Liver (tissue), 9 donors: ENCODE results near the gene CNIH3. TPM values are rescaled to one million over a fixed set of nuclear protein-coding genes. Genes with fewer than 3 reads are reported as not detected.

Experiments used
- DNase-seq: peaks from one replicate; pipeline ENCODE4 v3.0.0-alpha.2; 2017; ENCODE audit warnings: low spot score
- H3K27ac ChIP-seq, 2 donors: one replicate each; pipeline ENCODE4 v1.7.0; 2013; ENCODE audit warnings: inconsistent platforms in 2 of 2, low read length in 2 of 2, control low read depth in 1 of 2, low read depth in 1 of 2, mild to moderate bottlenecking in 1 of 2
- H3K27me3 ChIP-seq, 4 donors: one replicate each; pipeline versions ENCODE4 v1.6.1 to v1.7.0; 2013; ENCODE audit warnings: low read length in 3 of 4, inconsistent platforms in 1 of 4, mild to moderate bottlenecking in 1 of 4, moderate library complexity in 1 of 4; ENCODE audit not compliant: control insufficient read depth in 4 of 4, insufficient read depth in 4 of 4
- H3K36me3 ChIP-seq, 4 donors: one replicate each; pipeline versions ENCODE4 v1.6.1 to v1.7.0; 2013; ENCODE audit warnings: low read length in 3 of 4, mild to moderate bottlenecking in 3 of 4, low read depth in 1 of 4, moderate library complexity in 1 of 4; ENCODE audit not compliant: control insufficient read depth in 4 of 4, insufficient read depth in 3 of 4
- H3K4me1 ChIP-seq, 4 donors: one replicate each; pipeline versions ENCODE4 v1.6.1 to v1.7.0; 2013; ENCODE audit warnings: low read length in 3 of 4, mild to moderate bottlenecking in 3 of 4, moderate library complexity in 1 of 4; ENCODE audit not compliant: control insufficient read depth in 4 of 4, insufficient read depth in 4 of 4
- H3K4me3 ChIP-seq, 3 donors: one replicate each; pipeline versions ENCODE4 v1.6.1 to v1.7.0; 2013; ENCODE audit warnings: low read length in 3 of 3, control low read depth in 1 of 3, low read depth in 1 of 3, mild to moderate bottlenecking in 1 of 3
- H3K9ac ChIP-seq, 2 donors: one replicate each; pipeline ENCODE4 v1.7.0; 2013; ENCODE audit warnings: low read length in 2 of 2, mild to moderate bottlenecking in 2 of 2, moderate library complexity in 2 of 2, control low read depth in 1 of 2, low read depth in 1 of 2
- H3K9me3 ChIP-seq, 4 donors: one replicate each; pipeline versions ENCODE4 v1.6.1 to v1.7.0; 2013; ENCODE audit warnings: low read length in 3 of 4; ENCODE audit not compliant: control insufficient read depth in 4 of 4
- EGR1 ChIP-seq, 2 donors: IDR thresholded peaks; 2 replicates each; pipeline ENCODE4 v1.6.1; 2016 to 2018; ENCODE audit warnings: antibody characterized with exemption in 2 of 2, low read depth in 2 of 2
- FOXA1 ChIP-seq: IDR thresholded peaks from 2 replicates; pipeline ENCODE4 v1.6.1; 2016; ENCODE audit warnings: antibody characterized with exemption
- FOXA2 ChIP-seq: IDR thresholded peaks from 2 replicates; pipeline ENCODE4 v1.6.1; 2016; ENCODE audit warnings: antibody characterized with exemption
- GABPA ChIP-seq, 2 donors: IDR thresholded peaks in 1 of 2; conservative IDR thresholded peaks in 1 of 2; 2 replicates each; pipeline ENCODE4 v1.6.1; 2016; ENCODE audit warnings: antibody characterized with exemption in 2 of 2, mild to moderate bottlenecking in 1 of 2, moderate library complexity in 1 of 2
- HNF4A ChIP-seq, 2 donors: conservative IDR thresholded peaks; 2 replicates each; pipeline ENCODE4 v1.6.1; 2016; ENCODE audit warnings: antibody characterized with exemption in 2 of 2, mild to moderate bottlenecking in 2 of 2
- HNF4G ChIP-seq: IDR thresholded peaks from 2 replicates; pipeline ENCODE4 v1.6.1; 2016; ENCODE audit warnings: antibody characterized with exemption
- JUND ChIP-seq, 2 donors: IDR thresholded peaks; 2 replicates each; pipeline ENCODE4 v1.6.1; 2016; ENCODE audit warnings: antibody characterized with exemption in 2 of 2
- NR2F2 ChIP-seq: IDR thresholded peaks from 2 replicates; pipeline ENCODE4 v1.6.1; 2016; ENCODE audit warnings: antibody characterized with exemption
- RAD21 ChIP-seq, 2 donors: IDR thresholded peaks; 2 replicates each; pipeline ENCODE4 v1.6.1; 2016; ENCODE audit warnings: antibody characterized with exemption in 2 of 2, mild to moderate bottlenecking in 2 of 2
- RXRA ChIP-seq, 2 donors: IDR thresholded peaks; 2 replicates each; pipeline ENCODE4 v1.6.1; 2017 to 2018; ENCODE audit warnings: antibody characterized with exemption in 2 of 2, mild to moderate bottlenecking in 1 of 2
- SP1 ChIP-seq: IDR thresholded peaks from 2 replicates; pipeline ENCODE4 v1.6.1; 2018; ENCODE audit warnings: antibody characterized with exemption, mild to moderate bottlenecking
- TAF1 ChIP-seq: conservative IDR thresholded peaks from 2 replicates; pipeline ENCODE4 v1.6.1; 2016; ENCODE audit warnings: antibody characterized with exemption, mild to moderate bottlenecking
- YY1 ChIP-seq: IDR thresholded peaks from 2 replicates; pipeline ENCODE4 v1.6.1; 2016; ENCODE audit warnings: antibody characterized with exemption, mild to moderate bottlenecking
- WGBS: extraction: QIAGEN DNeasy Blood & Tissue Kit; methylation state at CpG from one replicate; pipeline ENCODE4 v1.1.7; 2013; 5-methylcytosine and 5-hydroxymethylcytosine counted together
- polyA plus RNA-seq, 2 donors: library from polyadenylated mRNA; stranded (reverse) in 1 of 2; unstranded in 1 of 2; fragments of 200-250 nt in 1 of 2; fragments of >200 nt in 1 of 2; fragmentation: Nextera tagmentation in 1 of 2; extraction: Ambion mirVana in 1 of 2; gene quantifications; one replicate each; pipeline versions ENCODE4 v1.2.1 to v1.2.3, GENCODE V29; 2013 to 2015
- total RNA-seq, 2 donors: library from RNA; depleted of rRNA; stranded (reverse); fragments of >200 nt; gene quantifications; one replicate each; pipeline ENCODE4 v1.2.3, GENCODE V29; 2014
- TF ChIP-seq, protein P1 (sequence below): IDR thresholded peaks from 2 replicates; pipeline ENCODE4 v1.6.1; 2016; ENCODE audit warnings: antibody characterized with exemption, mild to moderate bottlenecking
- TF ChIP-seq, protein P2 (sequence below): IDR thresholded peaks from 2 replicates; pipeline ENCODE4 v1.6.1; 2016; ENCODE audit warnings: antibody characterized with exemption
- TF ChIP-seq, protein P3 (sequence below): IDR thresholded peaks from 2 replicates; pipeline ENCODE4 v1.6.1; 2016; ENCODE audit warnings: antibody characterized with exemption
- TF ChIP-seq, protein P4 (sequence below): IDR thresholded peaks from 2 replicates; pipeline ENCODE4 v1.6.1; 2016; ENCODE audit warnings: antibody characterized with exemption
- TF ChIP-seq, protein P5 (sequence below): fragments of 150-350 bp; IDR thresholded peaks from 2 replicates; pipeline ENCODE4 v1.5.1; 2017; ENCODE audit warnings: improper control_type of control experiment, low read depth, low read length; ENCODE audit not compliant: missing input control
- donor health status: healthy.
- donor health status: healthy.
- donor health status: healthy.
- donor health status: healthy.
- donor health status: healthy.

Gene CNIH3
- total and polyA plus RNA-seq, 4 donors: 0.39 to 1.0 (median 0.93) TPM

DNA sequence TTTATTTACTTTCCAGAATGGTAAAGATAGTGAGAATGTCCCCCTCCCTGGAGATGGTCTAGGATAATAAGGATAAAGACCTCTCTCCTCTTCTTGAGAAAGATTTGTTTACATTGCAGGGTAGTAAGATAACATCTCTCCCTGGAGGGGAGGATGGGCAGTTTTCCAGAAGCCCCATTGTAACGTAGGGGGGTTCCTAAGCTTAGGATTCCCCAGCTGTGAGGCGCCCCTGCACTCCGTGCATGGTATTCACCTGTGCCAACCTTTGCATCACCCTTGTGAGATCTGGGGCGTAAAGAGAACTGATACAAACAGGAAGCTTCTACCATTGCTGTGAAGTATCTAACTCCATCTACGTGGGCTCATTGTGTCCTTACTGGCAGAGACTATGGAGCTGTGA, 164.6 kb downstream of the CNIH3 start (continued):
- TF ChIP-seq, protein P1, sequence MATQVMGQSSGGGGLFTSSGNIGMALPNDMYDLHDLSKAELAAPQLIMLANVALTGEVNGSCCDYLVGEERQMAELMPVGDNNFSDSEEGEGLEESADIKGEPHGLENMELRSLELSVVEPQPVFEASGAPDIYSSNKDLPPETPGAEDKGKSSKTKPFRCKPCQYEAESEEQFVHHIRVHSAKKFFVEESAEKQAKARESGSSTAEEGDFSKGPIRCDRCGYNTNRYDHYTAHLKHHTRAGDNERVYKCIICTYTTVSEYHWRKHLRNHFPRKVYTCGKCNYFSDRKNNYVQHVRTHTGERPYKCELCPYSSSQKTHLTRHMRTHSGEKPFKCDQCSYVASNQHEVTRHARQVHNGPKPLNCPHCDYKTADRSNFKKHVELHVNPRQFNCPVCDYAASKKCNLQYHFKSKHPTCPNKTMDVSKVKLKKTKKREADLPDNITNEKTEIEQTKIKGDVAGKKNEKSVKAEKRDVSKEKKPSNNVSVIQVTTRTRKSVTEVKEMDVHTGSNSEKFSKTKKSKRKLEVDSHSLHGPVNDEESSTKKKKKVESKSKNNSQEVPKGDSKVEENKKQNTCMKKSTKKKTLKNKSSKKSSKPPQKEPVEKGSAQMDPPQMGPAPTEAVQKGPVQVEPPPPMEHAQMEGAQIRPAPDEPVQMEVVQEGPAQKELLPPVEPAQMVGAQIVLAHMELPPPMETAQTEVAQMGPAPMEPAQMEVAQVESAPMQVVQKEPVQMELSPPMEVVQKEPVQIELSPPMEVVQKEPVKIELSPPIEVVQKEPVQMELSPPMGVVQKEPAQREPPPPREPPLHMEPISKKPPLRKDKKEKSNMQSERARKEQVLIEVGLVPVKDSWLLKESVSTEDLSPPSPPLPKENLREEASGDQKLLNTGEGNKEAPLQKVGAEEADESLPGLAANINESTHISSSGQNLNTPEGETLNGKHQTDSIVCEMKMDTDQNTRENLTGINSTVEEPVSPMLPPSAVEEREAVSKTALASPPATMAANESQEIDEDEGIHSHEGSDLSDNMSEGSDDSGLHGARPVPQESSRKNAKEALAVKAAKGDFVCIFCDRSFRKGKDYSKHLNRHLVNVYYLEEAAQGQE: no peak
- TF ChIP-seq GABPA (IDR thresholded peaks at IDR 0.05 in 1 of 2, conservative IDR thresholded peaks at IDR 0.05 in 1 of 2): no peak
- no peak for TF ChIP-seq RAD21 (IDR thresholded peaks at IDR 0.05)
- TF ChIP-seq, protein P2, sequence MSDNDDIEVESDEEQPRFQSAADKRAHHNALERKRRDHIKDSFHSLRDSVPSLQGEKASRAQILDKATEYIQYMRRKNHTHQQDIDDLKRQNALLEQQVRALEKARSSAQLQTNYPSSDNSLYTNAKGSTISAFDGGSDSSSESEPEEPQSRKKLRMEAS: no peak
- TF ChIP-seq RXRA (IDR thresholded peaks at IDR 0.05): no peak
- no peak for TF ChIP-seq YY1

DNA sequence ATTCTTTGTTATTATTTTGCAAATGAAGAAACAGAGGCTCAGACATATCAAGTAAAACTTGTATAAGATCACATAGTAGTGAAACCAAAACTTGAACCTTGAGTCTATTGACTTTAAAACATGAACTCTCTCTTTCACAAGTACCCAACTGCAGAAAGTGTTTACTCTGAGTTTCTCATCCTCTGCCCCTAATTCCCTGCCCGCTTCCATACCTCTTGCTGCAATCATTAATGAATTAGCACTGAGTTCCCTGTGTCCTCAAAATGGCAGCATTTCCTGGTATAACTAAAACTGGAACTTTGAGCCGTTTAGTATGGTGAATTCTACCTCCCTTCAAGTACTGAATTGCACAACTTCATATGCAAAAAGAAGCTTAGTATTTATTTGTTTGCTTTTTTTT, 165.7 kb downstream of the CNIH3 start:
- H3K36me3 ChIP-seq: no peaks in the 10 kb centered on the region
- DNase-seq: no peak
- TF ChIP-seq, protein P3, sequence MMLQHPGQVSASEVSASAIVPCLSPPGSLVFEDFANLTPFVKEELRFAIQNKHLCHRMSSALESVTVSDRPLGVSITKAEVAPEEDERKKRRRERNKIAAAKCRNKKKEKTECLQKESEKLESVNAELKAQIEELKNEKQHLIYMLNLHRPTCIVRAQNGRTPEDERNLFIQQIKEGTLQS: peak; percentile 77
- TF ChIP-seq JUND (IDR thresholded peaks at IDR 0.05): no peak
- no peak for TF ChIP-seq TAF1
- peak; percentile 89 for TF ChIP-seq FOXA2
- TF ChIP-seq YY1: peak; percentile 92
- TF ChIP-seq, protein P1: no peak
- no peak for TF ChIP-seq NR2F2
- no peak for TF ChIP-seq FOXA1
- TF ChIP-seq SP1: peak; percentile 87
- no peak for TF ChIP-seq GABPA (IDR thresholded peaks at IDR 0.05 in 1 of 2, conservative IDR thresholded peaks at IDR 0.05 in 1 of 2)
- no peak for TF ChIP-seq EGR1 (IDR thresholded peaks at IDR 0.05; ENCODE audit: low read depth in 2 of 2)
- TF ChIP-seq, protein P2: no peak
- TF ChIP-seq, protein P4, sequence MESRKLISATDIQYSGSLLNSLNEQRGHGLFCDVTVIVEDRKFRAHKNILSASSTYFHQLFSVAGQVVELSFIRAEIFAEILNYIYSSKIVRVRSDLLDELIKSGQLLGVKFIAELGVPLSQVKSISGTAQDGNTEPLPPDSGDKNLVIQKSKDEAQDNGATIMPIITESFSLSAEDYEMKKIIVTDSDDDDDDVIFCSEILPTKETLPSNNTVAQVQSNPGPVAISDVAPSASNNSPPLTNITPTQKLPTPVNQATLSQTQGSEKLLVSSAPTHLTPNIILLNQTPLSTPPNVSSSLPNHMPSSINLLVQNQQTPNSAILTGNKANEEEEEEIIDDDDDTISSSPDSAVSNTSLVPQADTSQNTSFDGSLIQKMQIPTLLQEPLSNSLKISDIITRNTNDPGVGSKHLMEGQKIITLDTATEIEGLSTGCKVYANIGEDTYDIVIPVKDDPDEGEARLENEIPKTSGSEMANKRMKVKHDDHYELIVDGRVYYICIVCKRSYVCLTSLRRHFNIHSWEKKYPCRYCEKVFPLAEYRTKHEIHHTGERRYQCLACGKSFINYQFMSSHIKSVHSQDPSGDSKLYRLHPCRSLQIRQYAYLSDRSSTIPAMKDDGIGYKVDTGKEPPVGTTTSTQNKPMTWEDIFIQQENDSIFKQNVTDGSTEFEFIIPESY: no peak
- TF ChIP-seq, protein P5, sequence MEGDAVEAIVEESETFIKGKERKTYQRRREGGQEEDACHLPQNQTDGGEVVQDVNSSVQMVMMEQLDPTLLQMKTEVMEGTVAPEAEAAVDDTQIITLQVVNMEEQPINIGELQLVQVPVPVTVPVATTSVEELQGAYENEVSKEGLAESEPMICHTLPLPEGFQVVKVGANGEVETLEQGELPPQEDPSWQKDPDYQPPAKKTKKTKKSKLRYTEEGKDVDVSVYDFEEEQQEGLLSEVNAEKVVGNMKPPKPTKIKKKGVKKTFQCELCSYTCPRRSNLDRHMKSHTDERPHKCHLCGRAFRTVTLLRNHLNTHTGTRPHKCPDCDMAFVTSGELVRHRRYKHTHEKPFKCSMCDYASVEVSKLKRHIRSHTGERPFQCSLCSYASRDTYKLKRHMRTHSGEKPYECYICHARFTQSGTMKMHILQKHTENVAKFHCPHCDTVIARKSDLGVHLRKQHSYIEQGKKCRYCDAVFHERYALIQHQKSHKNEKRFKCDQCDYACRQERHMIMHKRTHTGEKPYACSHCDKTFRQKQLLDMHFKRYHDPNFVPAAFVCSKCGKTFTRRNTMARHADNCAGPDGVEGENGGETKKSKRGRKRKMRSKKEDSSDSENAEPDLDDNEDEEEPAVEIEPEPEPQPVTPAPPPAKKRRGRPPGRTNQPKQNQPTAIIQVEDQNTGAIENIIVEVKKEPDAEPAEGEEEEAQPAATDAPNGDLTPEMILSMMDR: no peak
- TF ChIP-seq HNF4A (conservative IDR thresholded peaks at IDR 0.05): peak; percentile 82 to 88
- peak; percentile 67 to 68 for TF ChIP-seq RXRA (IDR thresholded peaks at IDR 0.05)
- TF ChIP-seq HNF4G: peak; percentile 16
- peak; percentile 21 to 42 for TF ChIP-seq RAD21 (IDR thresholded peaks at IDR 0.05)
- no peak overlapping the region for H3K4me3 ChIP-seq
- H3K4me1 ChIP-seq: peaks cover 2 to 6% (median 4%) of the 10 kb centered on the region in 4 donors
- no peaks in the 10 kb centered on the region for H3K27me3 ChIP-seq
- 23% methylated on average over 2 of the region's 2 CpGs for WGBS
- H3K9me3 ChIP-seq: no peaks in the 10 kb centered on the region
- H3K9ac ChIP-seq: no peak overlapping the region
- peak overlapping the region in 1 of 2 donors; percentile 60 for H3K27ac ChIP-seq
